Stimulated activated CD4-positive, alpha-beta T cell treated with anti-CD3 and anti-CD28 coated beads, TNF-alpha, amount 100 ng/mL, for 24 hours (primary cell): ENCODE data around the gene FBXL5.
A peak's percentile ranks its signal among the peaks of the same experiment; 100 is the strongest.

Source experiments
- DNase-seq, 3 experiments: peaks; one replicate each; pipeline ENCODE4 v3.0.0-alpha.2; 2020; ENCODE audit warnings: low read depth in 3 of 3

Gene FBXL5

DNA sequence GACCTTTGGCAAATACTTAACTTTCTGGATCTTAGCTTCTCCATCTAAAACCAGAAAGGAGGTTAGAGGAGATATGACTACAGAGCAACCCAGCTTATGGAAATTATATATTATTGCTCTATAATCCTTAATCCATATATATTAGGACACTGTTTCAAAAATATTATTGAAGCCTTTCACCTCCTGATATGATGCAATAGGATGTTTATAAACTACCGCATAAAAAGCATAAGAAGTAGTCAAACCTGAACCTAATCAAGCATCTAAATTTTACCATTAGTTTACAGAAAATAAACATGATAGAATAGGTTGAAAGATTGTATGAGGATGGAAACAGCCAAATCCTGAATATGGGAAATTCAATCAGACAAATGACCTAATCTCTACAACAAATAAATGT, 20.9 kb upstream of the FBXL5 start:
- no peak for DNase-seq

DNA sequence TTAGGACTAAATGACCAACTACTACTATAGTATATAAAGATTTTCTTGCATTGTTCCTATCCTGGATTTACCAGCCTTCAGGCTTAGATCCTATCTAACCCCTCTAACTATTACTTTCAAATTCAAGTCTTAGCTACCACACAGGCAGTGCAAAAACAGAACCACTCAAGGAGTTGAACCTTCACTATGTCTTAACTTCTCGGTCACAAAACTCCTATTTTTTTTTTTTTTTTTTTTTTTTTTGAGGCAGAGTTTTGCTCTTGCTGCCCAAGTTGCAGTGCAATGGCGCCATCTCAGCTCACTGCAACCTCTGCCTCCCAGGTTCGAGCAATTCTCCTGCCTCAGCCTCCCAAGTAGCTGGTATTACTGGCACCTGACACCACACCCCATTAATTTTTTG, 20.2 kb upstream of the FBXL5 start:
- no peak for DNase-seq

DNA sequence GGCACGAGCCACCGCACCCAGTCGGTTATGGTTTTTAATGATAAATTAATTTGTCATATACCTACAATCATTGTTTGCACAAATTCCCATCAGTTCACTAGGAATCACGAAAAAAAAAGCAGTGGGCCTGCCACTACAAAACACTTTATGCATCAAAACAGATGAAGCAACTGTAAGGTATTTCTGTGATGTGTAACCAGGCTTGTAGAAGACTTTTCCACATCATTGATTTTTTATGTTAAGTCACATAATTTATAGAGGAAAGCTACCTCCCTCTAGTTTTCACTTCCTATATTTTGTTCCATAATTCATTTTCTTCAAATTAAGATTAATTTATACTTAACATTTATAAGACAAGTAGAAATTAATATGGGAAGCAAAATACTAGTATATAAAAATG, 19.8 kb upstream of the FBXL5 start:
- DNase-seq: no peak

DNA sequence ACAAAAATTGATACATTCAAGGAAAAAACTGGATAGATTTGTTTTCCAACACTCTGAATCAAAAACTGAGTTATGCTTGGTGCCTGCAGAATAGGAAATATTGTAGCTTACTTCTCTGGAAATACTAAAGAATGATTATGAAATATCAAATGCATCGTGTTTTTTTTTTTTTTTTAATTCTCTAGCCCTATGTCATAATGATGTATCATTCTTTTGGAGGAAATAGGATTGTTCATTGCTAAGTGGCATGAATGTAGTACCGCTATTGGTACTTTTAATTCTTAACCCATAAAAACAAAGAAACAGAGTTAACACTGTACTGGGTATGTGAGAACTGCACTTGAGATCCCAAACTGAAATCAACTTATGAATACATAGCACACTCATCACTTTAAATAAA, 18.9 kb upstream of the FBXL5 start:
- DNase-seq: no peak

DNA sequence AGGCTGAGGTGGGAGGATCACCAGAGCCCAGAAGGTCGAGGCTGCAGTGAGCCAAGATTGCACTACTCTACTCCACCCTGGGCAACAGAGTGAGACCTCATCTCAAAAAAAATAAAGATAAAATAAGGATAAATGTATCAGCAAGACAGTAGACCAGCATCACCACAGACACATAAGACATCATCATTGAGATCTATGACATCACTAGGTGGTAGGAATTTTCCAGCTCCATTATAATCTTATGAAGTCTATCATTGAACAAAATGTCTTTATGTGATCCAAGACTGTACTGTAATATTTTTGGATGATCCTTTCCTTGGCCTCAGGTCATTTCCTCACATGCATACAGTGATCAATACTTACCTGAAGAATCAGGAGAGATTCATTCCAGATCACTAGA, 18.2 kb upstream of the FBXL5 start:
- no peak for DNase-seq

DNA sequence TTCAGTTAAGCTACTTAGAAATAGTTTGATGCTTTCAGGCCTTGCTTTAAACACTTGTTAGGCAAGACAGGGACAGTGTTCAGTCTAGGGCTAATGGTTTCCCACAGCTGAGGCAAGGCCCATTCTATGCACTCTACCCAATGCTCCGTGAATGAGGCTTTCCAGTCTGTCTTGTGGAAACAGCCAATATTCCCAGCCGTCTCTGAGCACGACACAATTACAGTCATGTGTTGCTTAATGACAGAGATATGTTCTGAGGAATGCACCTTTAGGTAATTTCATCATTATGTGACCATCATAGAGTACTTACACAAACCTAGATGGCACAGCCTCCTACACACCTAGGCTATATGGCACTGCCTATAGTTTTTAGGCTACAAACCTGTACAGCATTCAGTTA, 16.9 kb upstream of the FBXL5 start:
- no peak for DNase-seq

DNA sequence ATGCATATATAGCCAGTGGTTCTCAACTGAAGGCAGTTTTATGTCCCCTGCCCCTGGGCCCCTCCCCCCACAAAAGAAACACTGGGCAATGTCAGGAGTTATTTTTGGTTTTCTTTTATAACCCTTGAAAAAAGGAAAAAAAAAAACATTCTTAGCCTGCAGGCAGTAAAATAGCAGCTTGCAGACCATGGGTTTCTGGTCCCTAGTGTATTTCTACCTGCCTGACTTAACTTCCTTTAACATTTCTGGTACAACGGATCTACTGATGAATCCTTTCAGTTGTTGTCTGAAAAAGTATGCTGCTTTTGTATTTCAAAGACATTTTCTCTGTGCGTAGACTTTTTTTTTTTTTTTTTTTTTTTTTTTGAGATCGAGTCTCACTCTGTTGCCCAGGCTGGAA, 15.4 kb upstream of the FBXL5 start:
- no peak for DNase-seq

DNA sequence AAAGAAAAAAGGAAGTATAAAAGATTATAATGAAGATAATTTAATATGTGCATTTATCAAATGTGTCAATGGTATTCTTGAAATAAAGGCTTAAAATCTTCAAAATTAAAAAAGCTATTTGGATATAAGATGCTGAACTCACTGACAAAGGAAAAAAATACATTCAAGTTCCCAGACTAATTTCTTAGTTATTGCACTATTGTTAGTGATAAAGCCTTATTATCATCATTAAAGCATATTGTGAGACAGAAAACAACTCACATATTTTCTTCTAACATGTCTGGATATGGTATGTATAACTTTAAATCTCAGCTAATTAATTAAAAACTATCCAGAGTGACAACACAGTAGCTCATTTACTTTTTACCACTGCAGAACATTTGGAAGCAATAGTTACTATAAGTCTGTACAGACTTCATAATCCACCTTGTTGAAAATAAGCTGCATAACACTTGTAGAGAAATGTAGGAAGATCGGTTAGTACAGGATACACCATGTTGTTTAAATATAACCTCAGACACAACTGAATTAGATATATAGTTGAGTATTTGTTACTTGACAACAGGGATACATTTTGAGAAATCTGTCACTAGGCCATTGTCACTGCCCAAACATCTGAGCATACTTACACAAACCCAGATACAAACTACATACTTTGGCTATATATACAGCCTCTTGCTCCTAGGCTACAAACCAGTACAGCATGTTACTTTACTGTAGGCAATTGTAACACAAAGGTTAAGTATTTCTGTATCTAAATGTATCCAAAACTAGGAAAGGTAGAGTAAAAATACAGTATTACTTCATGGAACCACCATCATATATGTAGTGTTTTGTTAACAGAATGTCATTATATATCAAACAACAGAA, 13.6 kb upstream of the FBXL5 start:
- DNase-seq: no peak

DNA sequence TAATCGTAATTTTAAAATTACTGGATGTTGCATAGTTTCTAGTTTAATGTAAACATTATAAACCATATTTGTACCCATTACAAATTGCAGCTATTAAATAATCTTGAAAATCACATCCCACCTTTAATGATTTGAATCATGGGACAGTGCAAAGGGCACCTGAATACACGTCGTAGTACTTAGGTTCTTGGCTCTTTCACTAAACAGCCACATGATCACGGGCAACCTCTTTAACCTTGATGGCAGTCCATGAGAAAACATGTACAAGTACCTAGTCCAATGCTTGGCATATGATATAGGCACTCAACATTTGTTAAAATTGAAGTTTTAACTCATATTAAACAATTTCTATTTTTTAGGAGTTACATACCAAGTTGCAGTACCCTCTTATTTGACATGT, 11.8 kb upstream of the FBXL5 start:
- no peak for DNase-seq

DNA sequence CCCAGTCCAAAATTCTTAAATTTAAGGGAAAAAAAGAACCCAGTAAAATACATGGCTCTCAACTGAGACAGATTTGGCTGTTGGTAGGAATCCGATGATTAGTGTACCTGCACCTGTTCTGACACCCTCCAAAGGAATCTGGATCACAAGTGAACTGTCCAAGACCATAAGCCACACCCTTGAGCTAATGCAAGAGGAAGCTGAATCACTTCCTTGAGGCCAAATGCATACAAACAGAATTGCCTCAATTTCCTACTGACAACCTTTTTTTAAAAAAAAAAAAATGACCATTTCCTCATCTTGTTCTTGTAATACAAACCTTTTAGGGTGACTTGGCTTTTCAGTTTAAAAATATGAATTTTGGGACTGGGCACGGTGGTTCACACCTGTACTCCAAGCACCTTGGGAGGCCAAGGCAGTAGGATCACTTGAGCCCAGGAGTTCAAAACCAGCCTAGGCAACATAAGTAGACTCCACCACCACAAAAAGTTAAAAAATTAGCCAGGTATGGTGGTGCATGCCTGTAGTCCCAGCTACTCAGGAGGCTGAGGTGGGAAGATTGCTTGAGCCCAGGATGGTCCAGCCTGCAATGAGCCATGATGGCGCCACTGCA, 10.7 kb upstream of the FBXL5 start:
- DNase-seq: no peak

DNA sequence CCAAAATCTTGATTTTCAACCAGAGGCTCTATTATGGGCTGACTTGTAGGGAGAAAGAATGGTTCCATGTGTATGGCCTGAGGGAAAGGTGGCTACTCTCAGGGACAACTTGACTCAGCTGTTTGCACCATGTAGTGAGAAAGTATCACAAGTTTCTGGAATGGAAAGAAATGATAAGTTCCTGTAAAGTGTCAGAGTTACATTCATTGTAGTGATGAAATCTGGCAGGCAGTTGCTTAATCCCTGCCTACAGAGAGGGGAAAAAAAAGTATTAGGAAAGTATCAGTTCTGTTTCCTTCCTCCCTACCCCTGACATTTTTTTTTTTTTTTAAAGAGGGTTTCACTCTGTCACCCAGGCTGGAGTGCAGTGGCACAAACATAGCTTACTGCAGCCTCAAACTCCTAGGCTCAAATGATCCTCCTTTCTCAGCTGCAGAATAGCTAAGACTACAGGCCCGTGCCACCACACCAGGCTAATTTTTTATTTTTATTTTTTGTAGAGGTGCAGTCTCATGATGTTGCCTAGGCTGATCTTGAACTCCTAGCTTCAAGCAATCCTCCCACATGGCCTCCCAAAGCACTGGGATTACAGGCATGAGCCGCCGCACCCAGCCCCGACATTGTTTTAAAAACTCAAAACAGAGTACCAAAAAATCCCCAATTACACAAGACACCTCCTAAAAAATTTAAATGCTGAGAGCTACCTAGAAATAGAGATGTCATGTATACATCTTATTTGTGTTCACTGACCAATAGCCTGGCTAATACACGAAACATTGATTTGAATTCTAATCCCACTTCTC, 4.8 kb upstream of the FBXL5 start:
- DNase-seq: no peak

DNA sequence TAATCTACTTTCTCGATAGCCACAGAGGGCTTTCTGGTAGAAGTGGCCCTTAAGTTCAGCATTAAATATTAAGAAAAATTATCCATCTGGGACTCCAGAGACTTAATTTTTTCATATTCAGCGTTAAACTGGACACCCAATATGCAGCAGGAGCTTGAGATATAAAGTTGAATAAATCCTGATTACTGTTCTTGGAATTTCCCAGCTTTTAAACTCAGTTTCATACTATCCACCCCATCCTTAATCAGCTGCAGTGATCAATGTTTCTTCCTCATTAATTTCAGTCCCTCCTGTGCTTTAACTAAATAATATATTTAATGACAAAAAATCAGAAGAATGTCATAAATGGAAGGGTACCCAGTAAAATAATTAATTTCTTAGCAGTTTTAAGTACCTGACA, 3.6 kb upstream of the FBXL5 start:
- DNase-seq: no peak

DNA sequence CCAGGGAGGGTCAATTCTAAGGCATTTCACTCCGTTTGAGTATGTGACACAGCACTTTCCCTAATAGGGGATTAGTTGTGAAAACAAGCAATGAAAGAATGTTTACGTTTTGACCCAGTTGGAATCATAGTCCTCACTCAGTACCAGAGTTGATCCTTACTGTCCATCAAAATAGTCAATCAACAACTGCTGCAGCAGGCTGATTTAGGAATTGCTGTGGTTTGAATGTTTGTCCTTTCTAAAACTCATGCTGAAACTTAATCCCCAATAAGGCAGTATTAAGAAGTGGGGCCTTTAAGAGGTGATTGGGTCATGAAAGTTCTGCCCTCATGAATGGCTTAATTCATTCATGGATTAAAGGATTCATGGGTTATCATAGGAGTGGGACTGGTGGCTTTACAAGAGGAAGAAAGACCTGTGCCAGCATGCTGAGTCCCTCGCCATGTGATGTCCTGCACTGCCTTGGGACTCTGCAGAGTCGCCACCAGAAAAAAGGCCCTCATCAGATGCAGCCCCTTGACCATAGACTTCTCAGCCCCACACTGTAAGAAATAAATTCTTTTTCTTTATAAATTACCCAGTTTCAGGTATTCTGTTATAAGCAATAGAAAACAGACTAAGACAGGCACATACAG, 3.1 kb upstream of the FBXL5 start:
- no peak for DNase-seq

DNA sequence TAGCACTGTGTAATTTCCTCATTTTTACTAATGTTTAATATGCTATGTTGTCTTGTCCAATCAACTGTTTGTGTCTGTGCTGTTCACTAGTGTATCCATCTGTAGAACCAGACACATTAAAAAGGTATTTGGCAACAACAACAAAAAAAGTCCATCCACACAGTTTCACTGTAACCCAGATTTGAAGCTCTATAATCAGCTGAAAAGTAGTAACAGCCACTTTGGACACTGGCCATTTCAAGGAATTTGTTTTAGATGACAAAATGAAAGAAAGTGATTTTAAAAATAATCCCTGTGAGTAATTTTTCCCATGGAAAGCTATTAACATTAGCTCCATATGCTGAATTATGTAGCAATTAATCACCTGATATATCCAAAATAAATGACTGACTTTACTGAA, 2.2 kb upstream of the FBXL5 start:
- DNase-seq: no peak

DNA sequence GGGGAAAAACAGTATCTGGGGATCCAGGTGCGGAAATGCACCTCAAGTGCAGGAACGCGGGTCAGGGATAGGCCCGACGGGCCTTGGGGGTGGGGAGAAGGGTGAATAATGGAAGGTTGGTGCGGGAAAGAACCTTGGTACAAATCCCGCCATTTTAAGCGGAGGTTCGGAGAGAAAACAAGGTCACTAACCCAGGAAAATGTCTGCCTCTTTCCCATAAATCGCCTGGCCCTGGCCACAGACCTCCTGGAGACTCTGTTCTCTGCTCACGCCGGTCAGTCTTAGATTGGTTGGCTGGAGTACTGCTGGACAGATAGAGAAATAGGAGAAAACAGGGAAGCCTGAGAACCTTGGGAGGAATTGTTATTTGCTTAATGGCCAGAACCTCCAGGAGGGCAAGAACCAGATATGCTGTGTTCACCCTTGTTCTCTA, 897 bp upstream of the FBXL5 start:
- no peak for DNase-seq

DNA sequence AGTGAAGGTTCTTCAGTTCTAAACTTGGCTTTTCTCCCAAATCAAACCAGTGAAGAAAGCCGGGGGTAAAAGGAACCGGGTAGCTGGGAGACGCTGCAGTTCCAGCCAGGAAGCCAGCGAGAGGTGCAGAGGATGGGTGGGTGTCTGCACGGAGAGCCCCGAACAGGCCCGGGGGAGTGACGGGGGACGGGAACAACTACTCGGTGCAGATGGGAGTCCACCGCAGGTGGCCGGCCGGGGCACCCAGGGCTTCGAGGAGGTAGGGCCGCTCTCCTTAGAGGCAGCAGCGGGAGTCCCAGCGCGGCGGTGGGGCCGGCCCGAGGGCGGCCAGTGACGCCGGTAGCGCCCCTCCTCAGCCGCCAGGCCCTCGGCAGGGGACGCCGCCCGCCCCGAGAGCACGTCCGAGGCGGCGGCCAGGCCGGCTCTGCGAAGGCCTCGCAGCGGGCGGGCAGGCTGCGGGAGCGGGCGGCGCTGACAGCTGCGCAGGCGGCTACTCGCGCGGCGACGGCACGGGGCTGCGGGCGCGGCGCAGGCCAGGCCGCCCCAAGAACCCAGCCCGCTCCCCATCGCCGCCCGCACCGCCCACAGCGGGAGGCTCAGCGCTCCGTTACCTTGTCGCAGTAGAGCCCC, 449 bp downstream of the FBXL5 start:
- DNase-seq: peak in 2 of 3 experiments; percentile 8 to 32

DNA sequence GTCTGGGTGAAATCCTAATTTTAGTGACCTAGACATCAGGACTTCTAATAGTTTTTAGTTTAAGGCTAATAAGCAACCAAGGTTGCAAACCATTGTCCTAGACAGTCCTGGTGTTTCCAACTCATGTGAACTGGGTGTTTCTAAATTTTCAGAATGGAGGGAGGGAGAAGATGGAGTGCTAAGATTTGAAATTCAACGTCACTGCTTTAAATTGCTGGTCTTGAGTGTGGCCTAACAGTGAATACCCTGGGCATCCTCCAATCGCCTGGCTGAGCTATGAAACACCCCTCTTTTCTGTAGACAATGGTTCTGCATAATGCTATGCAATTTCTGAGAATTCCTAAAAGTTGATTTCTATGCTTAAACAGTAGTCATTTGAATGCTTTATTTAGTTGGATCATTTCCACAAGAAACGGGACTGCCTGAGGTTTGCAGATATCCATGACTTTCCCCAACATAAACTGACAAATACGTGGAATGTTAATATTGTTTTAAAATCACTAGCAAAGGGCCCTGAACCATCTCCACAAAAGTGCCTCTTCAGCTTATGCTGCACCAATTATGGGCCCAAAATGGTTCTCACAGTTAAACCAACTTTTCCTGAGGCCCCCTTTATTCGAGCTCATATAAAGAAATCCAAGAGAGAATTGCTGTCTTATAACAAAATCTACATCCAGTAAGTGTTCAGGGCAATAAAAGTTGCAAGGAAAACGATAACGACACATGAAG, 1.1 kb downstream of the FBXL5 start:
- DNase-seq: no peak

DNA sequence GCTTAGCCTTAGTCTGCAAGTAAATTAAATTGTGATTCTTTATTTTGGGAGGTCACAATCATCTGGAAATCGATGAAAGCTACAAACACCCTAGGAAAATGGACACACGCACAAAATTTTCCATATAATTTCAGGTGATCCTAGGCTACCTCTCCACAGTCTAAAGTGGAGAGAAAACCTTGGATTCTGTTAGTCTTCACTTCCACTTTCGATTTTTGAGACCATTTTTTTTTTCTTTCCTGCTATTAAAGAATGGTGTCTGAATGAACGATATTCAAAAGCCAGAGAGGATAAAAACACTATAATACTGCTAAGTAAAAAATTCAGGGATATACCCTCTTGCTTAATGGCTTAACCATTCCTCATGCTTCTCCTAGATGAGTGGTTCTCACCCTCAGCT, 1.7 kb downstream of the FBXL5 start:
- no peak for DNase-seq

DNA sequence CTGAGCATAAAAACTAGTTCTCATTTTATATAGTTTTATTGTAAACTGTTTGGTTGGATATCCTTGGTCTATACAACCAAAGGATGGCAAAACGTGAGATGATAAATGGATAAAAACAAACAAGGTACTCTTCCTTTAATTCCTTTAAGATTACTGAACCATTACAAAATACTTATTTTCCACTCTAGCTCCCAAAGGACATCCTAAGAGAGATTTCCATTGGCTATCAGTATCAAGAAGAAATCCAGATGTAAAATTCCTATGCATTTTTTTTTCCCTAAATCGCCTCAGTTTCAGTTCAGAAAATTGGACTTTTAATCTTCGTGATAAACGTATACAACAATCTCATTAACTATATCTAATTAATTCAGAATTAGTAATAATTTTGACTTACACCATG, 2.3 kb downstream of the FBXL5 start:
- DNase-seq: no peak

DNA sequence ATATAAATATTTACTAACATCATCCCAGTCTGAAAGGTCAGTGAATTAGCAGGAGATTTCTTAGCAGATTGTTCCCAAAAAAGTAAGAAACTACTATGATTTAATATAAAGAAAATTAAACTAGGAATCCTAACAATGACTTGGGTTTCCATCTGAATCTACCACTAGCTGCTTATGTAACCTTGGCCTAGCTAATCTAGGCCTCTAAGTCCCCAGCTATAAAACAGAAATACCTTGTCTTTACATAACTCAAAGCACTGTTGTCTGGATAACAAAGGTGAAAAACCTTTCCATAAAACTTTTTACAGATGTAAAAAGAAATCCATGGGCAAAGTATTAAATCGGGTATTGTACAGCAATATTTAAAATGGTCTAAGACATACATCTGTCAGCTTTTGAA, 3.0 kb downstream of the FBXL5 start:
- no peak for DNase-seq

DNA sequence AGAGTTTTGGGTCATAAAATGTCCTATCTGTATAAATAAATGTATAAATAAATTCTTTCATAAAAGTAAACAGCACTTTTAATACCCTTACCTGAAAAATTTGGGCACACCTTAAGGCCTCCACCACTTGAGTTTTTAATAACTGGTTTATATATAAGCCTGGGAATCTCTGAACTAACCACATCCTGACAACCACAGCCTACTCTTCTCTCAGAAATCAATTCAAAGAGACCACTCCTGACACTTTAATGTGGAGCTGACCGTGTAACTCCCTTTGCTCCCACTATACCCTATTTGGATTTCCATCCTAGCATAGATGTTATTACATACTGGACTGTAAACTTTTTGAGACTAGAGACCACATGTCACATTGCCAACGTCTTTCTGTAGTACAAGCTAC, 3.5 kb downstream of the FBXL5 start:
- no peak for DNase-seq
